Neuron (in vitro differentiated cells): ENCODE measurements around the gene RHPN2.
A peak's percentile ranks its signal among the peaks of the same experiment; 100 is the strongest.
"Not testable (repeated sequence)": the region's sequence is repeated elsewhere in the genome, so short reads cannot be mapped to it uniquely, and the experiment has no call there.

Source experiments
- H2AFZ ChIP-seq: one replicate; pipeline ENCODE4 v1.6.1; 2013; ENCODE audit warnings: low read depth, mild to moderate bottlenecking, inconsistent platforms, low read length, moderate library complexity
- H3K27me3 ChIP-seq: one replicate; pipeline ENCODE4 v1.6.1; 2013; ENCODE audit warnings: low read length; ENCODE audit not compliant: insufficient read depth
- H3K36me3 ChIP-seq: one replicate; pipeline ENCODE4 v1.6.1; 2013; ENCODE audit warnings: low read length; ENCODE audit not compliant: insufficient read depth
- H3K4me1 ChIP-seq: one replicate; pipeline ENCODE4 v1.6.1; 2013; ENCODE audit warnings: low read length; ENCODE audit not compliant: insufficient read depth
- H3K4me3 ChIP-seq: 2 replicates; pipeline ENCODE4 v1.5.1; 2013; ENCODE audit warnings: mild to moderate bottlenecking, low read length, moderate library complexity
- H3K9me3 ChIP-seq: one replicate; pipeline ENCODE4 v1.6.1; 2013; ENCODE audit warnings: low read length

The RHPN2 gene

GRCh38 chr19:32971715-32972540 is 92.8 kb downstream of the RHPN2 start, which contains the start of the genes CEP89 and FAAP24:
CEP89 (minus strand) TSS chr19:32971958; CDS start chr19:32971874, 84 bp downstream.
FAAP24 (plus strand) TSS chr19:32972242; CDS start chr19:32973197, 955 bp downstream.
- Histone ChIP-seq H3K27me3 (no peaks in the 10 kb centered on the region), H2AFZ (no peak within 1 kb of the TSS), H3K9me3 (no peaks in the 10 kb centered on the region), H3K4me1 (peaks cover 5% of the 10 kb centered on the region), H3K4me3 (peak within 1 kb of the TSS; percentile 95), H3K36me3 (peaks cover 13% of the 10 kb centered on the region)

- peaks cover 5% of the 10 kb centered on the region for H3K4me1 ChIP-seq
These were observed 93.6 kb downstream of the RHPN2 start for GRCh38 chr19:32971012-32971595.

GRCh38 chr19:32969549-32969948 is 95.1 kb downstream of the RHPN2 start:
- Histone ChIP-seq H2AFZ (no peak overlapping the region), H3K4me3 (no peak overlapping the region), H3K9me3 (no peaks in the 10 kb centered on the region), H3K36me3 (peaks cover 16% of the 10 kb centered on the region), H3K4me1 (peaks cover 5% of the 10 kb centered on the region), H3K27me3 (no peaks in the 10 kb centered on the region)

More at GRCh38 chr19:32971012-32971595, 93.6 kb downstream of the RHPN2 start:
- Histone ChIP-seq H3K27me3 (no peaks in the 10 kb centered on the region), H2AFZ (no peak overlapping the region), H3K9me3 (no peaks in the 10 kb centered on the region), H3K36me3 (peaks cover 12% of the 10 kb centered on the region), H3K4me3 (peak overlapping the region; percentile 95)

- no peaks in the 10 kb centered on the region for H3K27me3 ChIP-seq
- H3K36me3 ChIP-seq: peaks cover 41% of the 10 kb centered on the region
- H2AFZ ChIP-seq: no peak overlapping the region
- peaks cover 5% of the 10 kb centered on the region for H3K4me1 ChIP-seq
- no peaks in the 10 kb centered on the region for H3K9me3 ChIP-seq
- no peak overlapping the region for H3K4me3 ChIP-seq
These were observed 97.9 kb downstream of the RHPN2 start for GRCh38 chr19:32966750-32967149.

GRCh38 chr19:32945260-32945659 is 119.4 kb downstream of the RHPN2 start:
- Histone ChIP-seq H3K4me1 (no peaks in the 10 kb centered on the region), H3K4me3 (no peak overlapping the region), H3K9me3 (no peaks in the 10 kb centered on the region), H3K36me3 (peaks cover 76% of the 10 kb centered on the region), H2AFZ (no peak overlapping the region), H3K27me3 (no peaks in the 10 kb centered on the region)

GRCh38 chr19:32941273-32941672 is 123.4 kb downstream of the RHPN2 start:
- H3K27me3 ChIP-seq, H3K4me3 ChIP-seq, H3K4me1 ChIP-seq, H2AFZ ChIP-seq, H3K9me3 ChIP-seq: not testable (repeated sequence)
- peaks cover 69% of the 10 kb centered on the region for H3K36me3 ChIP-seq

- no peaks in the 10 kb centered on the region for H3K9me3 ChIP-seq
- no peak overlapping the region for H2AFZ ChIP-seq
- H3K36me3 ChIP-seq: peaks cover 60% of the 10 kb centered on the region
- no peaks in the 10 kb centered on the region for H3K27me3 ChIP-seq
- no peaks in the 10 kb centered on the region for H3K4me1 ChIP-seq
- H3K4me3 ChIP-seq: no peak overlapping the region
These were observed 128.6 kb downstream of the RHPN2 start for GRCh38 chr19:32936065-32936464.

GRCh38 chr19:32935629-32936028 is 129.1 kb downstream of the RHPN2 start:
- H3K9me3 ChIP-seq: no peaks in the 10 kb centered on the region
- H3K4me3 ChIP-seq: no peak overlapping the region
- H3K27me3 ChIP-seq: no peaks in the 10 kb centered on the region
- H2AFZ ChIP-seq: no peak overlapping the region
- H3K4me1 ChIP-seq: no peaks in the 10 kb centered on the region
- H3K36me3 ChIP-seq: peaks cover 63% of the 10 kb centered on the region

- no peak overlapping the region for H2AFZ ChIP-seq
- H3K9me3 ChIP-seq: peaks cover 2% of the 10 kb centered on the region
- H3K4me1 ChIP-seq: no peaks in the 10 kb centered on the region
- H3K27me3 ChIP-seq: no peaks in the 10 kb centered on the region
- H3K4me3 ChIP-seq: no peak overlapping the region
- peaks cover 70% of the 10 kb centered on the region for H3K36me3 ChIP-seq
These were observed 131.1 kb downstream of the RHPN2 start for GRCh38 chr19:32933571-32933970.

GRCh38 chr19:32930567-32930966 is 134.1 kb downstream of the RHPN2 start:
- Histone ChIP-seq H3K4me1 (no peaks in the 10 kb centered on the region), H3K36me3 (peaks cover 56% of the 10 kb centered on the region), H2AFZ (no peak overlapping the region), H3K9me3 (peaks cover 8% of the 10 kb centered on the region), H3K27me3 (no peaks in the 10 kb centered on the region), H3K4me3 (no peak overlapping the region)

GRCh38 chr19:32928806-32929205 is 135.9 kb downstream of the RHPN2 start:
- Histone ChIP-seq H3K36me3 (peaks cover 56% of the 10 kb centered on the region), H3K4me1 (no peaks in the 10 kb centered on the region), H3K4me3 (no peak overlapping the region), H2AFZ (no peak overlapping the region), H3K9me3 (peaks cover 8% of the 10 kb centered on the region), H3K27me3 (no peaks in the 10 kb centered on the region)
